ENCODE measurements around the gene NUDT3.
"Not testable (repeated sequence)": the region's sequence is repeated elsewhere in the genome, so short reads cannot be mapped to it uniquely, and the experiment has no call there.

NUDT3 gene

GRCh38 chr6:34284563-34285447 lies 107.7 kb downstream of the NUDT3 start:
- peak; percentile 97 for DNase-seq

GRCh38 chr6:34281702-34282334 lies 110.7 kb downstream of the NUDT3 start:
- DNase-seq = no peak

DNA sequence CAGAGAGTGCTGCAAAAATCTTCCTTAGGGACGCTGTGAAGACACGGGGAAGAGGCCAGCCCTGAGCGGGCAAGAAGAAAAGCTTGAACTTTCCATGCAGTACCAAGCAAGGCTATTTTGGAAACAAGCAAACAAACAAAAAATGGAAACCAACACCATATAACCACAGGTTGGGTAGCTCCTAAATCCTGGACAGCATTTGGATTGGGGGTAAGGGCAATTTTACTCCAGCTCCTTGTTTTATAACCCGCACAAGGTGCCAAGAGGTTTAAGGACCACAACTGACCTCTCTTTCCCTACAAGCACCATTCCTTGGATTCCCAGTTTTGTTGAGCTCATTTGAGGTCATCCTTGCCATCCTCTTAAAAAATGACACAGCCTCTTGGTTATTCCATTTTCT lies 112.3 kb downstream of the NUDT3 start:
- no peak for DNase-seq

DNA sequence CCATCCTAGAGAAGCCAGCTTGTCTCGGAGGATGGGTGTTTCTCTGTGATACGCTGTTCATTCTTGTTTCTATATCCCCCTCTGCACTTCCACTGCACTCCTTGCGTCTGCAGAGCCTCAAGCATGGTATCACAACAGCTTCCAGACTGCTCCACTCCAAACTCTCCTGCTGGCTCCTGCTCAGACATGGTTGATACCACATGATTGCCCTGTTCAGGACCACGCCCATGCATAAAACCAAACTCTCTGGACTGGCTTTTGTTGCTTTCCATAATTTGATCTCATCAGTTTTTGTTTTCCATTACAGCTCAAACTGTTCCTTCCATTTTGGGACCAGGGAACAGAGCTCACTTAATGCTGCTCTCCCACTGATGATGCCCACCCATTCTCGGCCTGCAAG lies 113.6 kb downstream of the NUDT3 start:
- no peak for DNase-seq

DNA sequence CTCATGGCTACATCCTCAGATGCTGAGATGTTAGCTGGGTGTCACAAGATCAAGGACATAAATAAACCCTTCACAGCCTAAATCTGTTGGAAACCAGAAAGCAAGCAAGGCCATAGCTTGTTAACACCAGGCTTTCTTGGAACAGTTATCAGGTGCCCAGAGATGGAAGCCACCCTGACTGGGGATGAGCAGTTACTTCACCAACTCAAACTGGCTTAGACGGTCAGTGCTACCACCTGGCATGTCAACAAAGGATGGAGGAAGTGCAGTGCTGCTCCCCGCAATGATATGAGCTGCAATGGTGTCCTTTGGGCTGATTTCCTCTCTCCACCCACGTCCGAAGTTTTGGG lies 114.7 kb downstream of the NUDT3 start:
- no peak for DNase-seq

DNA sequence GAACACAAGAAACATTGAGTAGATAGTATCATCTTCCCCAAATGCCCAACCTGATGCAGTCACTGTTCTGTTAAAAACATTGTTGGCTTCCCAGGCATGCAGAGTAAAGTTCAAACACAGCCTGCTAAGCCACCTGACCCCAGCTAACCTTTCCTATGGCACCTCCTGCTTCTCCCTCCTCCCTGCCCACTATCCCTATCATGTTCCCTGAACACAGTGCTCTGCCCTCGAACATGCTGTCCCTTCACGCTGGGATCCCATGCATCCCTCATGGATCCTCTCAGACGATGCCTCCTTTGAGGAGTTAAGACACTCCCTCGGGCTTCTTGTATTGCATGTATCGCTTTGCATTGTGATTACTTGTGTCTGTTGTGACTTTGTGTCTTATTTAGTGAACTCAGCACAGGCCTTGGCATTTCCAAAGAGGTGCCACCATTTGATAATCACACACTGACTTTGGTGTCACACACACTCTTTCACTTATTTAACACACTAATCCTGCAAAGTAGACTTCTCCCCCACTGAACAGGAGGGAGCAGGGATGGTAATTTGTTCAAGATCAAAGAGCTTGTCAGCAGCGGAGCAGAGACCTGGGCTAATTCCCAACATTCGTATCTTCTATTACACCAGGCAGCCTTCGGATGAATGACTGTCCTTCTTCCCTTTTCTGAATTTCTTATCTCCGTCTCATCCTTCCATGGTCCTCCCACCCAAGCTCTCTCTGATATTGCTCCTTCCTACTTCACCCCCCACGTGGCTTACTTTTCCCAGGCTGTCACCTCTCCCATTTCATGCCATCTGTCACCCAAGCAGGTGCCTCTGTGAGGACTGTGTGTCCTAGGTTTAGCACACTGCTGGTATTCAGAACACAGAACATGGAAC lies 115.3 kb downstream of the NUDT3 start:
- DNase-seq = no peak

GRCh38 chr6:34276191-34276590 lies 116.3 kb downstream of the NUDT3 start:
- no peak for DNase-seq

DNA sequence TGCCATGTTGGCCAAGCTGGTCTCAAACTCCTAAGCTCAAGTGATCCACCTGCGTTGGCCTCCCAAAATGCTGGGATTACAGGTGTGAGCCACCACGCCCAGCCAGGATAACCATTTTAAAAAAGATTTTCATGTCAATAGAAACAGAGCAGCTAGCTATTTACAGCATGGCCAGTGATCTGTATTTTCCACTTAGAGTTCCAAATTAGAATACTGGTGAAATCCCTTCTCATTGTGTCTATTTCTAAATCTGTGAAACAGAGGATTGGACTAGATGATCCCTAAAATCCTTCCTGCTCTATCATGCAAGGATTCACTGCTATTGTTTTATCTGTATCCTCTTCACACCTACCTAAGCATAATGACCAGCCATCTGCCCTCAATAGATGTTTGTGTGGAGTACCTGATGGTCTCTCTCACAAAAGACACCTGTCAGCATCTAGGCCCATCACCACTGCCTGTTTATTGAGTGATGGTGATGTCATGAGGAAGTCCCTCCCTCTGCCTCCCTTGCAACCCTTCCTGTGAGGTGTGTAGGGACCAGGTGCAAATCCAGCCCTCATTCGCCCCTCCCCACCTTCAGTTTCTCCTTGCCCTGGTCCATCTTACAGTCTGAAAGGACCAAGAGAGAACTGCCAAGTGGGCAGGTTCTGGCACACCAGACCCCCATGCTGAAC lies 117.2 kb downstream of the NUDT3 start:
- DNase-seq = no peak

- no peak for DNase-seq
Measured at GRCh38 chr6:34274129-34274528, 118.3 kb downstream of the NUDT3 start.

GRCh38 chr6:34273242-34273805 lies 119.1 kb downstream of the NUDT3 start:
- peak; percentile 73 to 81 for DNase-seq

GRCh38 chr6:34272013-34272926 lies 120.2 kb downstream of the NUDT3 start:
- peak; percentile 52 to 67 for DNase-seq

- DNase-seq = not testable (repeated sequence)
Measured at GRCh38 chr6:34269658-34270341, 122.7 kb downstream of the NUDT3 start.

GRCh38 chr6:34269132-34269531 lies 123.3 kb downstream of the NUDT3 start:
- not testable (repeated sequence) for DNase-seq

DNA sequence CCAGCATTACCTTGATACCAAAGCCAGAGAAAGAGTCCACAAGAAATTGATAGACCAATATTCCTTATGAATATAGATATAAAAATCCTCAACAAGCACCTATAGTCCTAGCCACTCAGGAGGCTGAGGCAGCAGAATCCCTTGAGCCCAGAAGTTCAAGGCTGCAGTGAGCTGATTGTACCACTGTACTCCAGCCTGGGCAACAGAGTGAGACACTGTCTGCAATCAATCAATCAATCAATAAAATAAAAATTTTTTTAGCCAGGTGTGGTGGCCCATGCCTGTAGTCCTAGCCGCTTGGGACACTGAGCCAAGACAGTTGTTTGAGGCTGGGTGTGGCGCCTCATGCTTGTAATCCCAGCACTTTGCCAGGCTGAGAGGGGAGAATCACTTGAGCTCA lies 124.7 kb downstream of the NUDT3 start:
- DNase-seq = no peak

GRCh38 chr6:34263484-34263883 lies 129.0 kb downstream of the NUDT3 start:
- DNase-seq = not testable (repeated sequence)

GRCh38 chr6:34260576-34261267 lies 131.7 kb downstream of the NUDT3 start:
- no peak for DNase-seq

DNA sequence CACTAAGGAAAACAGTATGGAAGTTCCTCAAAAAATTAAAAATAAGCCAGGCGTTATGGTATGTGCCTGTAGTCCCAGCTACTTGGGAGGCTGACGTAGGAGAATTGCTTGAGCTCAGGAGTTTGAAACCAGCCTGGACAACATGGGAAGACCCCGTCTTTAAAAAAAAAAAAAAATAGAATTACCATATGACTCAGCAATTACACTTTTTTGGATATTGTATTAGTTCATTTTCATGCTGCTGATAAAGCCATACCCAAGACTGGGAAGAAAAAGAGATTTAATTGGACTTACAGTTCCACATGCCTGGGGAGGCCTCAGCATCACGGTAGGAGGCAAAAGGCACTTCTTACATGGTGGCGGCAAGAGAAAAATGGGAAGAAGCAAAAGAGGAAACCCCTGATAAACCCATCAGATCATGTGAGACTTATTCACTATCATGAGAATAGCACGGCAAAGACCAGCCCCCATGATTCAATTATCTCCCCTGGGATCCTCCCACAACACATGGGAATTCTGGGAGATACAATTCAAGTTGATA lies 132.9 kb downstream of the NUDT3 start:
- peak; percentile 45 to 46 for DNase-seq

DNA sequence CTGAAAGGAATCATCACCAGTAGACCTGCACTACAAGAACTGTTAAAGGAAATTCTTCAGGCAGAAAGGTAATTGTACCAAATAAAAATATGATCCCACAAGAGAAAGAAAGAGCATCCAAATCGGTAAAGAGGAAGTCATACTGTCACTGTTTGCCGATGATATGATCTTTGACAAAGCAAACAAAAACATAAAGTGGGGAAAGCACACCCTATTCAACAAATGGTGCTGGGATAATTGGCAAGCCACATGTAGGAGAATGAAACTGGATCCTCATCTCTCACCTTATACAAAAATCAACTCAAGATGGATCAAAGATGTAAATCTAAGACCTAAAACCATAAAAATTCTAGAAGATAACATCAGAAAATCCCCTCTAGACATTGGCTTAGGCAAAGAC lies 140.1 kb downstream of the NUDT3 start:
- DNase-seq = not testable (repeated sequence)

- DNase-seq = peak; percentile 13 to 30
Measured at GRCh38 chr6:34249469-34250261, 142.8 kb downstream of the NUDT3 start.
